ENCODE results near the gene IL5. TPM values are rescaled to one million over a fixed set of nuclear protein-coding genes. Genes with fewer than 3 reads are reported as not detected.

The IL5 gene
- total and polyA plus RNA-seq, 2 of the 13 experiments (the other 11 are each of a cell fraction or from before 2014, with no cell fraction given): not detected

DNA sequence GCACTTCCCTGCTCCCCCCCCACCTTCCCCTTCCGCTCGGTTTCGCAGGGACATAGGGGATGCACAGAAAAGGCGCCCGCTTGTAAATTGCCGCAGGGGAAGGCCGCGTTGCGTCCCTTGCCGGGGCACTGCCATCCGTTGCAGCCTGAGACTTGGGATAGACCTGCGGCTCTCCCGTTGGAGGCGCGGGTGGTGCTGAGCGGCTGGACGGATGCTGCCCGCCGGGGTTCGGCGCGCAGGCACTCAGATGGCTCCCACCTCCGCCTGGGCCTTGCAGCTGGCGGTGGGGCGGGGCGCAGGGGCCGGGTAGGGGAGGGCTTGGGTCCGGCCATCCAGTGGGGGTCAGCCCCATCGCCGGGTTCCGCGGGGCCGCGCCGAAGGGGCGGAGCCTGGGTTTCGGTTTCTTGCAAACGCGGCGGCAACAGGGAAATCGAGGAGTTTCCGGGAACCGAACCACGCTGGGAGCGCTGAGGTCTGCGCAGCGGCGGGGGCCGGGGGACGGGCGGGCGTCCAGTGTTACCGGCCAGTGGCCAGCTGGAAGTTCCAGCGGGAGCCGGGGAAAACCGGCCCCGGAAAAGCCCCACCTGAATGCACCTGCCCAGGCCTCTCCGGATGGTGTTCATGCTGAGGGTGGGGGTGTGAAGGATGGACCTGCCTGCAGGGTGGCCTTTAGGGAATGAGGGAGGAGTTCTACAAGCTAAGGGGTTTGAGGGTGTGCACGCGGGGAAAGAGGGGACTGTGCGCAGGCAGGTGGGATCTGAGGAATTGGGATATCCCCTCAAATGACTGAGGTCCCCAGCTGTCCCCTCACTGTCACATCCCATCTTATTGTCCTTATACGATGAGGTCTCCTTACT lies 46.5 kb downstream of the IL5 start (continued):
- TF ChIP-seq ARNT2 (CRISPR knock-in tag; IDR thresholded peaks at IDR 0.05; ENCODE audit: low read depth): peak; percentile 14; the same call in 1 of the 2 replicates
- 0 out of 2 replicates have a peak, but pooled peaks have one; percentile 61 for TF ChIP-seq SMYD3 (CRISPR knock-in tag; IDR thresholded peaks at IDR 0.05)
- TF ChIP-seq PAXIP1 (CRISPR knock-in tag; conservative IDR thresholded peaks at IDR 0.05): peak; percentile 31; the same call in 1 of the 2 replicates
- TF ChIP-seq HIVEP1 (CRISPR knock-in tag; IDR thresholded peaks at IDR 0.05): peak; percentile 70; the same call in 1 of the 2 replicates
- TF ChIP-seq ZNF296 (CRISPR knock-in tag; conservative IDR thresholded peaks at IDR 0.05): 0 out of 2 replicates have a peak, but pooled peaks have one; percentile 49
- TF ChIP-seq MAFG (CRISPR knock-in tag; IDR thresholded peaks at IDR 0.05): no peak
- TF ChIP-seq THRA (CRISPR knock-in tag; IDR thresholded peaks at IDR 0.05; ENCODE audit: borderline replicate concordance): no peak
- 0 out of 2 replicates have a peak, but pooled peaks have one; percentile 40 for TF ChIP-seq ZNF556 (CRISPR knock-in tag; IDR thresholded peaks at IDR 0.05; ENCODE audit: borderline replicate concordance)
- TF ChIP-seq, protein P1, sequence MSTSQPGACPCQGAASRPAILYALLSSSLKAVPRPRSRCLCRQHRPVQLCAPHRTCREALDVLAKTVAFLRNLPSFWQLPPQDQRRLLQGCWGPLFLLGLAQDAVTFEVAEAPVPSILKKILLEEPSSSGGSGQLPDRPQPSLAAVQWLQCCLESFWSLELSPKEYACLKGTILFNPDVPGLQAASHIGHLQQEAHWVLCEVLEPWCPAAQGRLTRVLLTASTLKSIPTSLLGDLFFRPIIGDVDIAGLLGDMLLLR (CRISPR knock-in tag; IDR thresholded peaks at IDR 0.05): no peak
- TF ChIP-seq, protein P2, sequence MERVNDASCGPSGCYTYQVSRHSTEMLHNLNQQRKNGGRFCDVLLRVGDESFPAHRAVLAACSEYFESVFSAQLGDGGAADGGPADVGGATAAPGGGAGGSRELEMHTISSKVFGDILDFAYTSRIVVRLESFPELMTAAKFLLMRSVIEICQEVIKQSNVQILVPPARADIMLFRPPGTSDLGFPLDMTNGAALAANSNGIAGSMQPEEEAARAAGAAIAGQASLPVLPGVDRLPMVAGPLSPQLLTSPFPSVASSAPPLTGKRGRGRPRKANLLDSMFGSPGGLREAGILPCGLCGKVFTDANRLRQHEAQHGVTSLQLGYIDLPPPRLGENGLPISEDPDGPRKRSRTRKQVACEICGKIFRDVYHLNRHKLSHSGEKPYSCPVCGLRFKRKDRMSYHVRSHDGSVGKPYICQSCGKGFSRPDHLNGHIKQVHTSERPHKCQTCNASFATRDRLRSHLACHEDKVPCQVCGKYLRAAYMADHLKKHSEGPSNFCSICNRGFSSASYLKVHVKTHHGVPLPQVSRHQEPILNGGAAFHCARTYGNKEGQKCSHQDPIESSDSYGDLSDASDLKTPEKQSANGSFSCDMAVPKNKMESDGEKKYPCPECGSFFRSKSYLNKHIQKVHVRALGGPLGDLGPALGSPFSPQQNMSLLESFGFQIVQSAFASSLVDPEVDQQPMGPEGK (CRISPR knock-in tag; IDR thresholded peaks at IDR 0.05): peak; percentile 87
- no peak for TF ChIP-seq ZNF34 (CRISPR knock-in tag; IDR thresholded peaks at IDR 0.05; ENCODE audit: borderline replicate concordance)
- no peak for TF ChIP-seq NFIC (IDR thresholded peaks at IDR 0.05; ENCODE audit: low read length)
- TF ChIP-seq SP2 (CRISPR knock-in tag; IDR thresholded peaks at IDR 0.05): no peak; the same call in 1 of the 2 replicates
- TF ChIP-seq PBX2 (CRISPR knock-in tag; IDR thresholded peaks at IDR 0.05): no peak
- peak; percentile 40; the same call in 1 of the 2 replicates for TF ChIP-seq FOXJ3 (CRISPR knock-in tag; IDR thresholded peaks at IDR 0.05; ENCODE audit: borderline replicate concordance)
- no peak for TF ChIP-seq ZBTB49 (CRISPR knock-in tag; IDR thresholded peaks at IDR 0.05; ENCODE audit: borderline replicate concordance)

All from HepG2 (cell line).